NOMO-1 treated with DMSO at 0.1 percent for 48 hours (cell line): ENCODE results near the gene PARD6A.
A peak's percentile ranks its signal among the peaks of the same experiment; 100 is the strongest.

Experiments
- DNase-seq: peaks from one replicate; lab custom pipeline; 2025; ENCODE audit not compliant: unreplicated experiment; lab: John Stamatoyannopoulos, UW

Gene PARD6A

DNA sequence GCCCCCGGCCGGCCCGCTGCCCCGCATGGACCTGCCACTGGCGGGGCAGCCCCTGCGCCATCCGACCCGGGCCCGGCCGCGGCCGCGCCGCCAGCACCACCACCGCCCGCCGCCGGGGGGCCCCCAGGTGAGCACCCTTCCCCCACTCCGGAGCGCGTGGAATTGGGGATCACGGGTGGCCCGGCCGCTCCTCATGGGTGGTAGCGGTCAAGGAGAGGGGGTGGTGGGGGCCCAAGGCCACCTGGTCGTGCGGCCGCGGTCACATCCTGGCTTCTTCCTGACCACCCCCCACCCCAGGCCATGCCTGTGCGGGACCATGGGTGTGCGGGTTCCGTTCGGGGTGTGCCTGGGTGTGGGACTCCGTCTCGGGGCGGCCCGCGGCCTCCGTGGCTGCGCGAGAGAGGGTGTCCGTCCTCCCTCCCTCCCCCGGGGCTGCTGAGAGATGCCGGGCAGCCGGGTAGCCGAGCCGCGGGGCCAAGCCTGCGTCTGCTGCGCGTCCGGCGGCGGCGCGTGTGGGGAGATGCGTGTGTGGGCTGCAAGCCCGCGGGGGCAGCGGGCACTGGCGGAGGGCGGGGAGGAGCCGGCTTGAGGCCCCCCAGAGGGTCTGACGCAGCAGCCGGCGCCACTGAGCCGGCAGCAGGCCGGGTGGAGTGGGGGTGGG lies 7.5 kb upstream of the PARD6A start:
- no peak for DNase-seq

DNA sequence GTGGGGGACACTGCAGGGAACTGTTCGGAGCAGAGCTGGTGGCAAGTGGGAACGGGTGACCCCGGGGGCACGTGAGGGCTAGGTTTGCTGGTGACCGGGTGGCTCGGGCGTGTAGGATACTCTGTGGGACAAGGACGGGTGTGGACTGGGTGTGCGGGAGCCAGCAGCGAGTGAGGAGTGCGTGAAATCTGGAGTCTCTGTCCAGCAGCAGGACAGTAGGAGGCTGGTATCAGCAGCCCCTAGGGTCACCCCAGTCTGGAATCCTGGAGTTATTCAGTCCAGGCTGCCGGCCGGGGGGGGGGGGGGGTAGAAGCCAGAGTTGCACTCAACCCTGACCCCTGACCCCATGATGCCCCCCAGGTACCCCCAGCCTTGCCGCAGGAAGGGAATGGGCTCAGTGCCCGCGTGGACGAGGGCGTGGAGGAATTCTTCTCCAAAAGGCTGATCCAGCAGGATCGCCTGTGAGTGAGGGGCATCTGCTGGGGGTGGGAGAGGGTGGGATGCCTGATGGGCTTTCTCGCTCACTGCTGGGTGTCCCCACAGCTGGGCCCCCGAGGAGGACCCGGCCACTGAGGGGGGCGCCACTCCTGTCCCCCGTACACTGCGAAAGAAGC lies 6.9 kb upstream of the PARD6A start:
- no peak for DNase-seq

DNA sequence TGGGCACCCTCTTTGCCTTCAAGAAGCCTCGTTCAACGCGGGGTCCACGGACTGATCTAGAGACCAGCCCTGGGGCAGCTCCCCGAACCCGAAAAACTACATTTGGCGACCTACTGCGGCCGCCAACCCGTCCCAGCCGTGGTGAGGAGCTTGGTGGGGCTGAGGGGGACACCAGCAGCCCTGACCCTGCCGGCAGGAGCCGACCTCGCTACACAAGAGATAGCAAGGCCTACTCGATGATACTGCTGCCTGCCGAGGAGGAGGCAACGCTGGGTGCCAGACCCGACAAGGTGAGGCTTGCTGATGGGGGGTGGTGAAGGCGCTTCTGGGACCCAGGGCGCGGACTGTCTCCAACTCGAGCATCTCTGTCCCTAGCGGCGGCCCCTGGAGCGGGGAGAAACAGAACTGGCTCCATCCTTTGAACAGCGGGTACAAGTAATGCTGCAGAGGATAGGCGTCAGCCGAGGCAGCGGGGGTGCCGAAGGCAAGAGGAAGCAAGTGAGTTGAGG lies 6.3 kb upstream of the PARD6A start:
- DNase-seq, result no peak

DNA sequence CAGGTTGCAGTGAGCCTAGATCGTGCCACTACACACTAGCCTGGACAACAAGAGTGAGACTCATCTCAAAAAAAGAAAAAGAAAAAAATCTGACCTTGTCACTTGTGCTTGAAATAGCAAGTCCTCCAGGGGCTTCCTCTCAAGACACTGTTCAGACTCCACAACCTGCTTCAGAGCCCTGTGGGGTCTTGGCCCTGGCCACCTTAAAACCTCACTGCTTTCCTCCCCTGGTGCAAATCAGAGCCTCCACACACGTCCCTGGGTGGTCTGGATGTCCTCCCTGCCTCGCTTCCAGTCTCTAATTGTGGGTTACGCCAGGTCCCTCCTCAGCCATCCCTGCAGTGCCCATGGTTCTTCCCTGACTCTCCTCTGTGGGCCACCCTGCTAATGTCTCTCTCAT lies 5.4 kb upstream of the PARD6A start:
- DNase-seq, result no peak

- no peak for DNase-seq
Observed at GRCh38 chr16:67656344-67657016, 4.3 kb upstream of the PARD6A start.

DNA sequence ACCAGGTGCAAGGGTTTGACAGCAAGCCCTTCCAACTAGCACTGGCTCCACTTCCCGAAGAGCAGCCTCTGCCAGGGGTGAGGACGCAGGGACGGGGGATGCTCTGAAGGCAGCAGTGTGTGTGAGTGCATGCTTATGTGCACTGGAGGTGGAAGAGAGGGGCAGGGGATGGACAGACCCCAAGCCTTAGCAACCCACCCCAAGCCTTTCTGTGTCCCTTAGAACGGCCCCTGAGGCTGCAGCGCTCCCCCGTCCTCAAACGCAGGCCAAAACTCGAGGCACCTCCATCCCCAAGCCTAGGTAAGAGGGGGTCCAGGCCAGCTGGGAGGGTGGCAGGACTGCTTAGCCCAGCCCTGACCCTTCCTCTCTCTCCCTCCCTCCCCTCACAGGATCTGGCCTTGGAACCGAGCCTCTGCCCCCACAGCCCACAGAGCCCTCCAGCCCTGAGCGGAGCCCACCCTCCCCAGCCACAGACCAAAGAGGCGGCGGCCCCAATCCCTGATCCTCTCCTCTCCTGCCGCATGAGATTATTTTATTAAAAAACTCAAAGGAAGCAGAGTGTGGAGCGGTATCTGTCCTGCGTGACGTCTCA lies 3.6 kb upstream of the PARD6A start:
- no peak for DNase-seq

DNA sequence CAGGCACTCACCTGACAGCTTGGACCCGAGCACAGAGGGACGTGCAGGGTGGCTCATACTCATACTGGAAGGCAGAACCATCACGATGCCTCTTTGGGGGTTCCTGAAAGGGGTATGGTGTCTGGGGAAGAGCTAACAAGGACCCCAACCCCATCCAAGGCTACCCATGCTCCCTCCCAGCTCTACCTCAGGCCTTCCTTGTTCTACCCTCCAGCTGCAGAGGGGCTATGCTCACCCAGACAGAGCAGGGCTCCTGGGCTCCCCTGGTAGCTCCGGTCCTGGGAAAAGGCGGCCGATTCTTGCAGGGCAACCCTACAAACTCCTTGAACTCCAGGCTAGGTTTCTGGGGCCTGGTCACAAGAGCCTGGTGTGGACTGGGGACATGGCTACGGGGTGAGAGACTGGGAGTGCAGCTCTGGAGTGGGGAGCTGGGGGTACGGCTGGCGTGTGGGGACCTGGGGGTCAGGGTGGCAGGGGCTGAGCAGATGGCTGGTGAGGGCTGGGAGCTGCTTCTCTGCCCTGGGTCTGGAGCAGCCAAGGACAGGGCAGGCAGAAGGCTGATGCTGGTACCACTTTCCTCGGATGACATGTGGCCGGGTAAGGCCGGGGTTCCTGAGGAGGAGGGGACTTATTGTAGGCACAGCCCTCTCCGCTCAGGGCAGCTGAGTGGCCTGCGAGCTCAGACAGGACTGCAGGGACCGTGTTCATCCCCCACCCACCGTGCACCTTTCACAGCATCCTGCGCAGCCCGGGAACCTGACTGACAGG lies 2.8 kb upstream of the PARD6A start:
- DNase-seq, result no peak

DNA sequence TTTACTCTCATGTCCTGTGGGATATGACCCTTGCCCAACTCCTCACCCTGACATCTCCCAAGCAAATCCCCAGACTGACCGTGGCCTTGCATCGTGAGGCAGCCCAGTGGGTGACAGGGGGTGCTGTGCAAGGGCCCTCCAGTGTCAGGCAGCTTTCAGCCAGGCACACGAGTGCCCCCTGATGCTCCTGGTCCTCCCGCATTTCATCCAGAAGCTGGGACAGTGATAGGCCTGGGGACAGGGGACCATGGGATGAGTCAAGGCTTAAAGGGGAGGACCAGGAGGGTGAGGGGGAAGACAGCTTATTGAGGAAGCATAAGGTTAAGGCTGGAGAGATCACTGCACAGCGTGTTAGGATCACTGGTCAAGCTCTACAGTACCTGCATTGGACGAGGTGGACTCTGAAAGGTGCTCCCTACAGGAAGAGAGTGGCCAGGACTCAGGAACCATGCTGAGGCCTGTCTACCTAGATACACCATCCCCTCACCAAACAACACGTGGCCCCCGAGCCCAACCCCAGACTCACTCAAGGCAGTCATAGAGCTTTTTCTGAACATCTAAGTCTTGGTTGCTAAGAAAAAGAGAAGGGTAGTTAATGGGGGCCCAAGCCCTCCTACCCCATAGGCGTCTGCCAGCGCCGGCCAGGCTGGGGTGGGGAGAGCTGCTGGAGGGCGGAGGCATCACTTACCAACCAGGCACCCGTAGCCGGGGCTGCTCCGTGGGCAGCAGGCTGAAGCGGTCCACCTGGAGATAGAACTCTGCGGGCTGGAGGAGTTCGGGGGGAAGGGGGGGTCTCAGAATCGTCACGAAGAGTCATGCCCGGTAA lies 1.7 kb upstream of the PARD6A start:
- no peak for DNase-seq

- DNase-seq, result peak; percentile 83
Observed at GRCh38 chr16:67659675-67660563, 841 bp upstream of the PARD6A start, which contains the start of gene ACD. Gene ACD, minus strand, starts transcription at chr16:67660260. Its CDS starts 40 bp downstream, at chr16:67660220.

- no peak for DNase-seq
Observed at GRCh38 chr16:67661101-67661761, 471 bp downstream of the PARD6A start.

GRCh38 chr16:67661886-67662652 lies 1.3 kb downstream of the PARD6A start:
- no peak for DNase-seq

DNA sequence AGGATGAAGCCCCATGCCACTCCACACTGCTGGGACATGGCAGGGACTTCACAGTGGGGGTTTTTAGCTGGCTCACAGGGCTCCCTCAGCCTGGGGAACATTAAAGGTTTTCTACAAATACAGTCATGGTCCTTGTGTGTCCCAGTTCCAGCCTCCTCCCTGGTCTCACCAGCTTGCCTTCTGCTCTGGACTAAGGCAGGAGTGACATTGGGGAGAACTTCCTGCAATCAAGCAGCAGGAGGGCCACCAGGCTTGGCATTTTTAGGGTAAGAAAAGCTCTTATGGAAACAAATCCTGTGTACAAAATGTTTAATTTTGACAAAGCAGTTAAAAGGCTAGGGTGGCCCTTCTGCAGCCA lies 1.9 kb downstream of the PARD6A start:
- no peak for DNase-seq

DNA sequence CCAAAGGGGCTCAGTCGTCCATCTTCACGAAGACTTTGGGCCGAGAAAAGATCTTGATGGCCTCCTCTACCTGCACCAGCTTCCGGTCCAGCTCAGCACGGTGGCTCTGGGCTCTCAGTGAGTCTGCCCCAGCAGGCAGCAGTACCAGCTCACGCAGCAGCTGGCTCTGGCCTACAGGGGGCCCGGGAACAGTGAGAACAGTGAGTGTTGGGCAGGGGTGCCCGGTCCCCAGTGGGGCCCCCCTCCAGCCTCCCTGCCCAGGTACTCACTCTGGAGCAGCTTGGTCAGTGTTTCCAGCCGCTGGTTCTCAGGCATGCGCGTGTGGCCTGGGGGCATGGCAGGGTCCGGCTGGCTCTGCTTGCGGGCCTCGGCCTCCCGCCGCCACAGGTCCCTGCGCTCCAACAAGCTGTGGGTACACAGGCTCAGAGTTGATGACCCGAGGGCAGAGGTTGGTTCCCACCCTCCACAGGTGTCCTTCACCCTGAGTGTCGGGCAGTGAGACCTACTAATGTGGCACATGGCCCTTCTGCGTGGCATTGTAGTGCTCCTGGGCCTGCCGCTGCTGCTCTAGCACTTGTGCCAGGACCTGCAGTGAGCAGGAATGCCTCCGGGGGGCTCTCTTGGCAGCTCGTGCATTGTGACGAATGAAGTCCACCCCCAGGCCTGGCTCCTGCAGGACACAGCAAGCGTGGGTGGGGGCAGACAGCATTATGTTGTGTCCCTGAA lies 2.6 kb downstream of the PARD6A start:
- DNase-seq, result no peak

GRCh38 chr16:67663877-67664222 lies 3.1 kb downstream of the PARD6A start:
- DNase-seq, result no peak

GRCh38 chr16:67664258-67664657 lies 3.5 kb downstream of the PARD6A start:
- DNase-seq, result no peak

DNA sequence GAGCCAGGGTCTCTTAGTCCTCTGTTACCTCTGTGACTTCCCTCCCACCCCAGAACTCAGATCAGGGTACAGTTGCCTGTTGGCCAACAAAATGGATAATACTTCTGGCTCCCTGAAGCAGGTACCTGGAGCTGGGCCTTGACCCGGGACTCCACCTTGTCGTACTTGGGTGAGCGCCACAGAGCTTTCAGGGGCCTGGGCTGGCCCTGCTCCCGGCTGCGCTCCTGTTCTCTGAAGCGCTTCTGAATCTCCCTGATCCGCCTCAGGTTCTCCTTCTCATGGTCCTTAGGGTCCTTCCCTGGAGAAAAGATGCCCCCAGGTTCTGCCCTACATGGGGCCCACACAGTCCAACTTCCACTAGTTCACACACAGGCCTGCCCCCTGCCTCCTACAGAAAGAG lies 4.1 kb downstream of the PARD6A start:
- no peak for DNase-seq

- DNase-seq, result no peak
Observed at GRCh38 chr16:67665598-67665997, 4.8 kb downstream of the PARD6A start.
